GM23338 (cell line): ENCODE results near the gene ARMCX6.

ENCODE experiments used
- CTCF ChIP-seq, 2 experiments: fragments of 200-600 bp in 1 of 2; sonication (generic) in 1 of 2; conservative IDR thresholded peaks; 2 replicates each; pipeline versions ENCODE4 v1.5.1 to v1.6.1; 2016 to 2017; ENCODE audit warnings: antibody characterized with exemption in 2 of 2, low read depth in 2 of 2, mild to moderate bottlenecking in 2 of 2, moderate library complexity in 1 of 2
- EZH2 ChIP-seq: fragments of 200-600 bp; sonication (generic); IDR thresholded peaks from one replicate; pipeline ENCODE4 v1.8.0; 2017; ENCODE audit warnings: antibody characterized with exemption, mild to moderate bottlenecking, low read depth; ENCODE audit not compliant: unreplicated experiment
- EZH2phosphoT487 ChIP-seq: fragments of 200-600 bp; sonication (generic); IDR thresholded peaks from one replicate; pipeline ENCODE4 v1.8.1; 2018; ENCODE audit warnings: antibody characterized with exemption; ENCODE audit not compliant: unreplicated experiment
- POLR2AphosphoS5 ChIP-seq: IDR thresholded peaks from 2 replicates; pipeline ENCODE4 v1.6.1; 2016; ENCODE audit warnings: antibody characterized with exemption, low read depth
- REST ChIP-seq: IDR thresholded peaks from one replicate; pipeline ENCODE4 v1.6.1; 2018; ENCODE audit warnings: antibody characterized with exemption; ENCODE audit not compliant: unreplicated experiment

- TF ChIP-seq CTCF (conservative IDR thresholded peaks at IDR 0.05; ENCODE audit: low read depth in 2 of 2) (no peak), POLR2AphosphoS5 (no peak), EZH2 (no peak), EZH2phosphoT487 (no peak), REST (no peak)
Observed at GRCh38 chrX:101657495-101657894, 39.7 kb upstream of the ARMCX6 start.
